H1 (cell line): ENCODE data around the gene TMPRSS2.

Source experiments
- CBX5 ChIP-seq: fragments of 300-800, 300-1000 bp; sonication (generic); IDR thresholded peaks from 2 replicates; pipeline ENCODE4 v1.7.1; 2016; ENCODE audit warnings: antibody characterized with exemption, low read length, low read depth
- EZH2 ChIP-seq: fragments of 200-600 bp; sonication (generic); IDR thresholded peaks from 2 replicates; pipeline ENCODE4 v1.7.1; 2012; ENCODE audit warnings: low read depth, mild to moderate bottlenecking, moderate library complexity, low read length, inconsistent platforms; ENCODE audit not compliant: severe bottlenecking
- HDAC6 ChIP-seq: IDR thresholded peaks from one replicate; pipeline ENCODE4 v1.7.1; 2012; ENCODE audit warnings: low read depth, mild to moderate bottlenecking, inconsistent platforms, low read length, moderate library complexity
- JUND ChIP-seq: IDR thresholded peaks from 2 replicates; pipeline ENCODE4 v1.6.1; 2011; ENCODE audit warnings: mild to moderate bottlenecking, improper control_type of control experiment, low read length
- POLR2AphosphoS5 ChIP-seq: IDR thresholded peaks from 2 replicates; pipeline ENCODE4 v1.6.1; 2011; ENCODE audit warnings: low read depth, low read length
- TF ChIP-seq, protein P1 (sequence below), 3 experiments: IDR thresholded peaks; 1 replicate in 2 of 3; 2 replicates in 1 of 3; pipeline versions ENCODE4 v1.5.1 to v1.6.1; 2011; ENCODE audit warnings: low read length in 3 of 3, mild to moderate bottlenecking in 3 of 3, inconsistent platforms in 2 of 3, low read depth in 1 of 3, moderate library complexity in 1 of 3; ENCODE audit not compliant: insufficient read depth in 1 of 3; ENCODE audit errors: control extremely low read depth in 1 of 3
- TF ChIP-seq, protein P2 (sequence below): IDR thresholded peaks from 2 replicates; pipeline ENCODE4 v1.6.1; 2012; ENCODE audit warnings: low read length, inconsistent platforms

DNA sequence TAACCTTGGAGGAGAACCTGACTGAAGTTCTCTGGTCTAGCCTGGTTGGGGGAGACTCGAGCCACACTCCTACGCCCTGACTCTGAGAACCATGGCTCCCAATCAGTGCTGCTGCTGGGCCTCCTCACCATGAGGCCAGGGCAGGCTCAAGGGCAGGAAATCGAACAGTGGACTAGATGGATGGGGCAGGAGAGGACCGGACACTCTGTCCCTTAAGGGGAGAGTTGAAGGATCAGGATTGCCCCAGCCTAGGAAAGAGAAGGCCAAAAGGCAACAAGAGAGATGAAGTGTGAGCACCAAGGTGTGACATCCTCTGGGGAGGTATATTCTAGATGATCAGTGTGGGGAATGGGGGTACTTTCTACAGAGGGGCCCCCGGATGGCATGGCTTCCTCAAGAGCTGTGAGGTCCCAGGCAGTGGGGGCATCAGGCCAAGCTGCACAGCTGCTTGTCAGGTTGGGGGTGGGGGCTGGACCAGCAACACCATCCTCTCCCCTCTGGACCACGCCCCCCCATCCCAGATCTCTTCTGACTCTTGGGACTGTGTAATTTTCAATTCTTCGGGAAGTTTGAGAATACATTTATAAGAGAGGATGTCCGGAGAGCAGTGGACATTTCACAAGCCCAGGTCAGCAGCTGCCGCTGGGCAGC lies 47.9 kb downstream of the TMPRSS2 start:
- TF ChIP-seq HDAC6, result no peak
- TF ChIP-seq CBX5, result no peak
- TF ChIP-seq EZH2, result no peak
- TF ChIP-seq, protein P1, sequence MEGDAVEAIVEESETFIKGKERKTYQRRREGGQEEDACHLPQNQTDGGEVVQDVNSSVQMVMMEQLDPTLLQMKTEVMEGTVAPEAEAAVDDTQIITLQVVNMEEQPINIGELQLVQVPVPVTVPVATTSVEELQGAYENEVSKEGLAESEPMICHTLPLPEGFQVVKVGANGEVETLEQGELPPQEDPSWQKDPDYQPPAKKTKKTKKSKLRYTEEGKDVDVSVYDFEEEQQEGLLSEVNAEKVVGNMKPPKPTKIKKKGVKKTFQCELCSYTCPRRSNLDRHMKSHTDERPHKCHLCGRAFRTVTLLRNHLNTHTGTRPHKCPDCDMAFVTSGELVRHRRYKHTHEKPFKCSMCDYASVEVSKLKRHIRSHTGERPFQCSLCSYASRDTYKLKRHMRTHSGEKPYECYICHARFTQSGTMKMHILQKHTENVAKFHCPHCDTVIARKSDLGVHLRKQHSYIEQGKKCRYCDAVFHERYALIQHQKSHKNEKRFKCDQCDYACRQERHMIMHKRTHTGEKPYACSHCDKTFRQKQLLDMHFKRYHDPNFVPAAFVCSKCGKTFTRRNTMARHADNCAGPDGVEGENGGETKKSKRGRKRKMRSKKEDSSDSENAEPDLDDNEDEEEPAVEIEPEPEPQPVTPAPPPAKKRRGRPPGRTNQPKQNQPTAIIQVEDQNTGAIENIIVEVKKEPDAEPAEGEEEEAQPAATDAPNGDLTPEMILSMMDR (IDR thresholded peaks at IDR 0.05; ENCODE audit: control extremely low read depth in 1 of 3, insufficient read depth in 1 of 3, low read depth in 1 of 3, low read length in 3 of 3), result no peak
- no peak for TF ChIP-seq POLR2AphosphoS5
- TF ChIP-seq, protein P2, sequence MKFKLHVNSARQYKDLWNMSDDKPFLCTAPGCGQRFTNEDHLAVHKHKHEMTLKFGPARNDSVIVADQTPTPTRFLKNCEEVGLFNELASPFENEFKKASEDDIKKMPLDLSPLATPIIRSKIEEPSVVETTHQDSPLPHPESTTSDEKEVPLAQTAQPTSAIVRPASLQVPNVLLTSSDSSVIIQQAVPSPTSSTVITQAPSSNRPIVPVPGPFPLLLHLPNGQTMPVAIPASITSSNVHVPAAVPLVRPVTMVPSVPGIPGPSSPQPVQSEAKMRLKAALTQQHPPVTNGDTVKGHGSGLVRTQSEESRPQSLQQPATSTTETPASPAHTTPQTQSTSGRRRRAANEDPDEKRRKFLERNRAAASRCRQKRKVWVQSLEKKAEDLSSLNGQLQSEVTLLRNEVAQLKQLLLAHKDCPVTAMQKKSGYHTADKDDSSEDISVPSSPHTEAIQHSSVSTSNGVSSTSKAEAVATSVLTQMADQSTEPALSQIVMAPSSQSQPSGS, result no peak
- TF ChIP-seq JUND, result no peak
